OCI-LY1 (cell line): ENCODE data around the gene RNF169.
A peak's percentile ranks its signal among the peaks of the same experiment; 100 is the strongest.

Source experiments
- H2AFZ ChIP-seq: fragments of 200-600 bp; sonication (generic), shearing (Covaris generic); 2 replicates; pipeline ENCODE4 v1.6.0; 2014; ENCODE audit warnings: antibody characterized with exemption, mild to moderate bottlenecking, low read length
- H3F3A ChIP-seq: fragments of 200-600 bp; sonication (generic), shearing (Covaris generic); 2 replicates; pipeline ENCODE4 v1.6.0; 2014; ENCODE audit warnings: mild to moderate bottlenecking, antibody characterized with exemption, low read length, moderate library complexity; ENCODE audit not compliant: insufficient read depth
- H3K27ac ChIP-seq: fragments of 200-600 bp; sonication (generic); 2 replicates; pipeline ENCODE4 v1.5.1; 2014; ENCODE audit warnings: low read length, mixed run types, mild to moderate bottlenecking, low read depth; ENCODE audit not compliant: poor library complexity, severe bottlenecking
- H3K27me3 ChIP-seq: fragments of 200-600 bp; sonication (generic); 2 replicates; pipeline ENCODE4 v1.6.0; 2014; ENCODE audit warnings: antibody characterized with exemption, mild to moderate bottlenecking, low read length, moderate library complexity; ENCODE audit not compliant: insufficient read depth
- H3K36me3 ChIP-seq: fragments of 200-600 bp; sonication (generic); 2 replicates; pipeline ENCODE4 v1.6.1; 2014; ENCODE audit warnings: mild to moderate bottlenecking, antibody characterized with exemption, low read length, moderate library complexity, mixed read lengths; ENCODE audit not compliant: insufficient read depth
- H3K4me1 ChIP-seq: fragments of 200-600 bp; sonication (generic); 2 replicates; pipeline ENCODE4 v1.5.1; 2014; ENCODE audit warnings: mild to moderate bottlenecking, low read length, moderate library complexity; ENCODE audit not compliant: insufficient read depth, severe bottlenecking
- H3K4me2 ChIP-seq: fragments of 200-600 bp; sonication (generic), shearing (Covaris generic); 2 replicates; pipeline ENCODE4 v1.6.1; 2014; ENCODE audit warnings: low read length
- H3K4me3 ChIP-seq: fragments of 200-600 bp; sonication (generic); 2 replicates; pipeline ENCODE4 v1.5.1; 2014; ENCODE audit warnings: low read length, low read depth, mild to moderate bottlenecking, mixed read lengths; ENCODE audit not compliant: poor library complexity, severe bottlenecking
- H3K79me2 ChIP-seq: fragments of 200-600 bp; shearing (Covaris generic); 2 replicates; pipeline ENCODE4 v1.6.1; 2016; ENCODE audit warnings: mixed run types, low read length, mixed read lengths; ENCODE audit not compliant: insufficient read depth
- H3K9ac ChIP-seq: fragments of 200-600 bp; sonication (generic), shearing (Covaris generic); 2 replicates; pipeline ENCODE4 v1.6.1; 2014; ENCODE audit warnings: mild to moderate bottlenecking, low read length, mixed read lengths
- H3K9me2 ChIP-seq: fragments of 200-600 bp; sonication (generic), shearing (Covaris generic); 2 replicates; pipeline ENCODE4 v1.6.1; 2014; ENCODE audit warnings: low read depth, mild to moderate bottlenecking, low read length, mixed read lengths
- H3K9me3 ChIP-seq: fragments of 200-600 bp; shearing (Covaris generic); 2 replicates; pipeline ENCODE4 v1.6.1; 2014; ENCODE audit warnings: low read length, mixed read lengths
- H4K20me1 ChIP-seq: fragments of 200-600 bp; sonication (generic), shearing (Covaris generic); 2 replicates; pipeline ENCODE4 v1.6.0; 2016; ENCODE audit warnings: mild to moderate bottlenecking, low read length; ENCODE audit not compliant: insufficient read depth
- CTCF ChIP-seq: fragments of 200-600 bp; sonication (generic), shearing (Covaris generic); IDR thresholded peaks from 2 replicates; pipeline ENCODE4 v1.5.1; 2017; ENCODE audit warnings: mild to moderate bottlenecking, antibody characterized with exemption, low read length, moderate library complexity, mixed read lengths
- EZH2 ChIP-seq: fragments of 200-600 bp; sonication (generic), shearing (Covaris generic); IDR thresholded peaks from 2 replicates; pipeline ENCODE4 v1.8.0; 2017; ENCODE audit warnings: borderline replicate concordance, mixed run types, mild to moderate bottlenecking, antibody characterized with exemption, low read length, moderate library complexity, mixed read lengths

Gene RNF169

GRCh38 chr11:74769055-74769707, 20.5 kb downstream of the RNF169 start:
- Histone ChIP-seq H3K4me2 (no peak overlapping the region), H2AFZ (no peak overlapping the region), H3K4me3 (no peak overlapping the region), H3K27me3 (no peaks in the 10 kb centered on the region), H3K4me1 (peaks cover 39% of the 10 kb centered on the region), H3K36me3 (peaks cover 3% of the 10 kb centered on the region), H3F3A (0 out of 2 replicates have a peak, but pooled peaks cover 7% of the 10 kb centered on the region), H3K9me3 (0 out of 2 replicates have a peak, but pooled peaks cover 2% of the 10 kb centered on the region), H3K9me2 (no peaks in the 10 kb centered on the region), H3K27ac (peak overlapping the region; percentile 49), H4K20me1 (no peaks in the 10 kb centered on the region), H3K79me2 (peaks cover 43% of the 10 kb centered on the region), H3K9ac (no peak overlapping the region)
- TF ChIP-seq EZH2, result no peak
- TF ChIP-seq CTCF, result no peak

GRCh38 chr11:74770456-74770855, 21.8 kb downstream of the RNF169 start:
- Histone ChIP-seq H3F3A (0 out of 2 replicates have a peak, but pooled peaks cover 7% of the 10 kb centered on the region), H3K27ac (peak overlapping the region; percentile 42), H3K36me3 (peaks cover 6% of the 10 kb centered on the region; the same call in 1 of the 2 replicates), H3K9me2 (no peaks in the 10 kb centered on the region), H3K79me2 (peaks cover 47% of the 10 kb centered on the region), H3K4me1 (peaks cover 39% of the 10 kb centered on the region), H3K27me3 (no peaks in the 10 kb centered on the region), H3K4me3 (no peak overlapping the region), H3K9ac (no peak overlapping the region), H2AFZ (no peak overlapping the region), H3K4me2 (peak overlapping the region; percentile 39; the same call in 1 of the 2 replicates), H3K9me3 (no peaks in the 10 kb centered on the region), H4K20me1 (no peaks in the 10 kb centered on the region)
- no peak for TF ChIP-seq EZH2
- no peak for TF ChIP-seq CTCF

GRCh38 chr11:74771139-74771538, 22.5 kb downstream of the RNF169 start:
- TF ChIP-seq CTCF (no peak), EZH2 (no peak)
- no peak overlapping the region for H3K9ac ChIP-seq

More at GRCh38 chr11:74771139-74771538, 22.5 kb downstream of the RNF169 start:
- Histone ChIP-seq H3K9me2 (no peaks in the 10 kb centered on the region), H4K20me1 (no peaks in the 10 kb centered on the region), H3K79me2 (peaks cover 53% of the 10 kb centered on the region), H3K4me1 (peaks cover 39% of the 10 kb centered on the region), H3K36me3 (peaks cover 8% of the 10 kb centered on the region; the same call in 1 of the 2 replicates), H2AFZ (no peak overlapping the region), H3K4me3 (no peak overlapping the region), H3K4me2 (no peak overlapping the region), H3K27me3 (no peaks in the 10 kb centered on the region), H3K9me3 (no peaks in the 10 kb centered on the region), H3F3A (0 out of 2 replicates have a peak, but pooled peaks cover 7% of the 10 kb centered on the region), H3K27ac (no peak overlapping the region)
